GM19395 (cell line): ENCODE data around the gene HERC5.
"Not testable (repeated sequence)": the region's sequence is repeated elsewhere in the genome, so short reads cannot be mapped to it uniquely, and the experiment has no call there.

ENCODE experiments used
- ATAC-seq: cut with Tn5 transposase; IDR thresholded peaks from one replicate; pipeline ENCODE4 v1.9.1; 2021; ENCODE audit warnings: mild to moderate bottlenecking, moderate library complexity; ENCODE audit not compliant: unreplicated experiment

HERC5 gene

GRCh38 chr4:88447371-88448095, 9.4 kb upstream of the HERC5 start:
- ATAC-seq: no peak

DNA sequence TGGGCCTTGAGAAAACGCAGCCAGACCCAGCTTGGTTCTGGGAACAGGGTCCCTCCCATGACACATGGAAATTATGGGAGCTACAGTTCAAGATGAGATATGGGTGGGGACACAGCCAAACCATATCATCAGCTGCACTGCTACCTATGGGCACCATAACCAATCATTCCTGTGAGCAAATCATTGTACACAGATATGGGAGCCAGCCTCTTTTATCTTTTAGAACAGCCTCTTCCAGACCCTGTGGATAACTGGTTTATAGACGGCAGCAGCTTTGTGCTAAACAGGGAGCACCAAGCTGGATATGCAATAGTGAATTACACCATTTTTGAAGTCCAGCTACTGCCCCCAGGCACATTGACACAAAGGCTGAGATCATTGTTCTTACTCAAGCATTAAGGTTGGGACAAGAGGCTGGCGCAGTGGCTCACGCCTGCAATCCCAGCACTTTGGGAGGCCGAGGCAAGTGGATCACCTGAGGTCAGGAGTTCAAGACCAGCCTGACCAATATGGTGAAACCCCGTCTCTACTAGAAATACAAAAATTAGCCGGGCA, 8.6 kb upstream of the HERC5 start:
- not testable (repeated sequence) for ATAC-seq

- no peak for ATAC-seq
These were observed 8.0 kb upstream of the HERC5 start for GRCh38 chr4:88448889-88449288.

DNA sequence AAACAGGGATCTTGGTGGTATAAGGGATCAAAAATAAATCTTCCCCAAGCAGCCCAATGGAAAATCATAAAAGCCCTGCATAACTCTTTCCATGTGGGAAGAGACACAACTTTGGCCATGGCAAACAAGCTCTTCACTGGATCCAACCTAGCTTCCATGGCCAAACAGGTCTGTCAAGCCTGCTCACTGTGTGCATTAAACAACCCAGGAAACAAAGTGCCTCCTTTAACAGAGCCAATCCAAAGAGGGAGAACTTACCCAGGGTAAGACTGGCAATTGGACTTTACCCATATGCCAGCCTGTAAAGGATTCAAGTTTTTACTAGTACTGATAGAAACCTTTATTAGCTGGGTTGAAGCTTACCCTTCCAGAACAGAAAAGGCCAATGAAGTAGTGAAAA, 7.6 kb upstream of the HERC5 start:
- no peak for ATAC-seq

GRCh38 chr4:88451205-88451604, 5.7 kb upstream of the HERC5 start:
- no peak for ATAC-seq

DNA sequence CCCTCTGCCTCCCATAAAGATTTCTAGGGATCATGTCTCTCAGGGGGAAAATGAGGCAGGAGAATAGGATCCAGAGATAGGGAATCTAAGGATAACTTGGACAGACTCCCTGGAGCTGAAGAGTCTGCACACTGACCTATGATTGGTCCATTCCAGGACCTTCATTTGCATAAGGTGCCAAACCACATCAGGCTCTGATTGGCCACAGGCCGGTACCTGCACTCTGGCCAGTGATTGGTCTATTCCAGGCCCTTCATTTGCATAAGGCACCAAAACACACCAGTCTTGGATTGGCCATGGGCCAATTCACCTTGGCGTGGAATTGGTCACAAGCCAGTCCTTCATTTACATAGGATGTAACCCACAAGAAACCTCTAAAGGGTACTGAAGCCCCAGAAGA, 4.0 kb upstream of the HERC5 start:
- no peak for ATAC-seq

- peak; percentile 52 for ATAC-seq
These were observed 586 bp downstream of the HERC5 start for GRCh38 chr4:88457307-88458103.

GRCh38 chr4:88458104-88458740, 1.3 kb downstream of the HERC5 start:
- no peak for ATAC-seq

DNA sequence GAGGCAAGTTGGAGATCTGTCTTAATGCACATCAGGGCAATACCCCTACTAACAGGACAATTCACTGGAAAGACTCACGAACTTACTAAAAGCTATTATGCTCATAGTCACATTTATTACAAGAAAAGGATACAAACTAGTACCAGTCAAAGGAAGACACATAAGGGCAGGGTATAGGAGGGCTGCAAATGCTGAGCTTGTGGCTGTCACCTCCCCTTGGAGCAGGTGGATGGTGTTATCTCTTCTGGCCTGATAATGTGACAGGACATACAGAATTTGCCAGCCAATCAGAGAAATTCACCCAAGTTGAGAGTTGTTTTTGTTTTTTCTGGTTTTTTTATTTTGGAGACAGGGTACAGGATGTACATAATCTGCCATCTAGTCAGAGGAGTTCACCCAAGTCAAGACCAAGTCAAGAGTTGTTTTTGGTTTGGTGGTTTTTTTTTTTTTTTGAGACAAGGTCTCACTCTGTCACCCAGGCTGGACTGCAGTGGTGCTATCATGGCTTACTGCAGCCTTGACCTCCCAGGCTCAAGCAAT, 8.8 kb downstream of the HERC5 start:
- ATAC-seq: no peak

GRCh38 chr4:88467392-88467791, 10.5 kb downstream of the HERC5 start:
- no peak for ATAC-seq

DNA sequence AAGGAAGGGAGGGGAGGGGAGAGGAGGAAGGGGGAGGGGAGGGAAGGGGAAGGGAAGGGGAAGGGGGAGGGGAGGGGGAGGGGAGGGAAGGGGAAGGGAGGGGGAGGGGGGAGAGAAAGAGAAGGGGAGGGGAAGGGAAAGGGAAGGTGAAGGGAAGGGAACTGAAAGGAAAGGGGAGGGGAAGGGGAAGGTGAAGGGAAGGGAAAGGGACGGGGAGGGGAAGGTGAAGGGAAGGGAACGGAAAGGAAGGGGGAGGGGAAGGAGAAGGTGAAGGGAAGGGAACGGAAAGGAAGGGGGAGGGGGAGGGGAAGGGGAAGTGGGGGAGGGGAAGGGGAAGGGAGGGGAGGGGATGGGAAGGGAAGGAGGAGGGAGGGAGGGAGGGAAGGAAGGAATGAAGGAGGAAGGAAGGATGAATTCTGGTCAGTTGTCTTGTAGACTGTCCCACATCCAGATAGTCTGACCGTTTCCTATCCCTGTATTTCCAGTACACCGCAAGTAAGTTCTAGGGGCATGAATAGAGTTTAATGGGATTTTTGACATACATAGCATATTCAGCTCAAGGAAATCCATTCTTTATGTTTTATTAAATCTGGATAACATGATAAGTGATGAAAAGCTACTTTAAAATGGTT, 20.4 kb downstream of the HERC5 start:
- no peak for ATAC-seq

GRCh38 chr4:88478247-88478646, 21.3 kb downstream of the HERC5 start:
- ATAC-seq: no peak

- no peak for ATAC-seq
These were observed 24.6 kb downstream of the HERC5 start for GRCh38 chr4:88481537-88481936.

- no peak for ATAC-seq
These were observed 32.3 kb downstream of the HERC5 start for GRCh38 chr4:88489100-88489761.

DNA sequence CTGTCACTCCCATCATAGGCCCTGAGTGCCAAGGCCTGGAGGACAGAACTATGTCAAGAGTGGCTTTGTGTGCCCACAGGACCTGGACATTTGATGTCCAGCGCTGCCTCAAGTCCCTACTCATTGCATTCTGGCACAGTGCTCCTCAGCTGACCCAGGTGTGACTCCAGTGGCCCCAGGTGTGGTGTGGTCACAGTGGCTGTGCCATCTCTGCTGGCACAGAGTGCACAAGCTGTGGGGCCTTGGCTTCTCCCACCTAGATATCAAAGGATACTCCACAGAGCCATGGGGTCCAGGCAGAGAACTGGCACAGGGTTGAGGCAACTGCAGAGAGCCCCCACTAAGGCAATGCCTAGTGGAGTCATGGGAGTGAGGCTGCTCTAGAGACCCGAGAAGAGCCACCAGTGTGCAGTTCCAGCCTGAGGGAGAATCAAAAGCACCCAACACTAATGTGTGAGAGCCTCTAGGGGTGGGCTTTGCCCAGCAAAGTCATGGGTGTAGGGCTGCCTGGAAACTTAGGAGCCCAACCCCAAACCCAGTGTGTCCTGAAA, 41.0 kb downstream of the HERC5 start:
- ATAC-seq: no peak

GRCh38 chr4:88503344-88503743, 46.4 kb downstream of the HERC5 start:
- no peak for ATAC-seq

GRCh38 chr4:88511236-88511635, 54.3 kb downstream of the HERC5 start:
- no peak for ATAC-seq

- ATAC-seq: no peak
These were observed 57.9 kb downstream of the HERC5 start for GRCh38 chr4:88514557-88515511.

- ATAC-seq: no peak
These were observed 59.8 kb downstream of the HERC5 start for GRCh38 chr4:88516746-88517145.
